Measurements from ENCODE around the gene SUSD6.

- TF ChIP-seq POLR2A (IDR thresholded peaks at IDR 0.05; ENCODE audit: low read depth, low read length) (no peak), POLR2AphosphoS5 (IDR thresholded peaks at IDR 0.05; ENCODE audit: low read depth, low read length) (no peak)
Measured at GRCh38 chr14:69610020-69610873, 1.1 kb upstream of the SUSD6 start.
